ENCODE data around the gene KSR2.
A peak's percentile ranks its signal among the peaks of the same experiment; 100 is the strongest.

KSR2 gene

GRCh38 chr12:117855165-117855564 lies 113.6 kb downstream of the KSR2 start:
- no peak for DNase-seq

GRCh38 chr12:117854339-117855012 lies 114.3 kb downstream of the KSR2 start:
- DNase-seq, result peak; percentile 11

GRCh38 chr12:117853600-117853999 lies 115.2 kb downstream of the KSR2 start:
- no peak for DNase-seq

GRCh38 chr12:117850048-117850447 lies 118.7 kb downstream of the KSR2 start:
- DNase-seq, result no peak

GRCh38 chr12:117847371-117847770 lies 121.4 kb downstream of the KSR2 start:
- no peak for DNase-seq

GRCh38 chr12:117845271-117845904 lies 123.4 kb downstream of the KSR2 start:
- DNase-seq, result no peak

- DNase-seq, result no peak
Observed at GRCh38 chr12:117844114-117844830, 124.5 kb downstream of the KSR2 start.

GRCh38 chr12:117842630-117843029 lies 126.2 kb downstream of the KSR2 start:
- DNase-seq, result no peak

GRCh38 chr12:117842220-117842619 lies 126.6 kb downstream of the KSR2 start:
- DNase-seq, result no peak

- no peak for DNase-seq
Observed at GRCh38 chr12:117837737-117838050, 131.1 kb downstream of the KSR2 start.

- peak; percentile 66 for DNase-seq
Observed at GRCh38 chr12:117836999-117837736, 131.6 kb downstream of the KSR2 start.

GRCh38 chr12:117836476-117836875 lies 132.3 kb downstream of the KSR2 start:
- DNase-seq, result no peak

GRCh38 chr12:117835156-117835555 lies 133.6 kb downstream of the KSR2 start:
- DNase-seq, result no peak

GRCh38 chr12:117832459-117833457 lies 136.0 kb downstream of the KSR2 start:
- no peak for DNase-seq

GRCh38 chr12:117830471-117830870 lies 138.3 kb downstream of the KSR2 start:
- DNase-seq, result no peak

GRCh38 chr12:117829108-117829507 lies 139.7 kb downstream of the KSR2 start:
- no peak for DNase-seq

GRCh38 chr12:117827660-117828059 lies 141.1 kb downstream of the KSR2 start:
- DNase-seq, result no peak

GRCh38 chr12:117825827-117826226 lies 143.0 kb downstream of the KSR2 start:
- DNase-seq, result no peak

- DNase-seq, result no peak
Observed at GRCh38 chr12:117821480-117822175, 147.2 kb downstream of the KSR2 start.

GRCh38 chr12:117820216-117820907 lies 148.4 kb downstream of the KSR2 start:
- no peak for DNase-seq

- no peak for DNase-seq
Observed at GRCh38 chr12:117819160-117819559, 149.6 kb downstream of the KSR2 start.

Data from effector CD4-positive, alpha-beta T cell (primary cell).